Smooth muscle cell (in vitro differentiated cells): Measurements from ENCODE around the gene SYAP1. TPM values are rescaled to one million over a fixed set of nuclear protein-coding genes. Genes with fewer than 3 reads are reported as not detected.
A peak's percentile ranks its signal among the peaks of the same experiment; 100 is the strongest.

ENCODE experiments used
- DNase-seq: peaks from one replicate; lab custom pipeline; 2025; ENCODE audit not compliant: unreplicated experiment; lab: John Stamatoyannopoulos, UW
- H2AFZ ChIP-seq: fragments of 200-600 bp; sonication (generic); 2 replicates; pipeline ENCODE4 v1.6.0; 2016; ENCODE audit warnings: antibody characterized with exemption, low read depth, mild to moderate bottlenecking
- H3F3A ChIP-seq: fragments of 200-600 bp; sonication (generic); 2 replicates; pipeline ENCODE4 v1.6.0; 2017; ENCODE audit warnings: antibody characterized with exemption, low read depth
- H3K27ac ChIP-seq: fragments of 200-600 bp; sonication (generic); 2 replicates; pipeline ENCODE4 v1.5.1; 2016; ENCODE audit warnings: low read depth, mild to moderate bottlenecking
- H3K27me3 ChIP-seq: fragments of 200-600 bp; sonication (generic); 2 replicates; pipeline ENCODE4 v1.6.1; 2016; ENCODE audit warnings: low read depth, mild to moderate bottlenecking
- H3K36me3 ChIP-seq: fragments of 200-600 bp; sonication (generic); 2 replicates; pipeline ENCODE4 v1.5.1; 2016; ENCODE audit warnings: low read depth
- H3K4me1 ChIP-seq: fragments of 200-600 bp; sonication (generic); 2 replicates; pipeline ENCODE4 v1.5.1; 2016; ENCODE audit warnings: low read depth
- H3K4me2 ChIP-seq: fragments of 200-600 bp; sonication (generic); 2 replicates; pipeline ENCODE4 v1.6.0; 2016; ENCODE audit warnings: mild to moderate bottlenecking
- H3K4me3 ChIP-seq: fragments of 200-600 bp; sonication (generic); 2 replicates; pipeline ENCODE4 v1.5.1; 2016; ENCODE audit warnings: mild to moderate bottlenecking
- H3K79me2 ChIP-seq: fragments of 200-600 bp; sonication (generic); 2 replicates; pipeline ENCODE4 v1.6.0; 2016; ENCODE audit warnings: low read depth, mild to moderate bottlenecking
- H3K9ac ChIP-seq: fragments of 200-600 bp; sonication (generic); 2 replicates; pipeline ENCODE4 v1.6.0; 2016; ENCODE audit warnings: low read depth
- H3K9me3 ChIP-seq: fragments of 200-600 bp; sonication (generic); replicated peaks from 2 replicates; pipeline ENCODE4 v1.5.1; 2016; ENCODE audit warnings: low read depth
- H4K20me1 ChIP-seq: fragments of 200-600 bp; sonication (generic); 2 replicates; pipeline ENCODE4 v1.6.0; 2016; ENCODE audit warnings: low read depth
- WGBS: methylation state at CpG from one replicate; pipeline ENCODE4 v1.1.7; 2016; ENCODE audit warnings: low lambda C conversion rate; 5-methylcytosine and 5-hydroxymethylcytosine counted together
- polyA plus RNA-seq: library from polyadenylated mRNA; unstranded; fragments of >200 nt; fragmentation: Nextera tagmentation; extraction: Ambion mirVana; gene quantifications from 2 replicates; pipeline ENCODE4 v1.2.1, GENCODE V29; 2016
- total RNA-seq: library from RNA; depleted of rRNA; stranded (reverse); fragments of >200 nt; gene quantifications from 2 replicates; pipeline ENCODE4 v1.2.3, GENCODE V29; 2014
- TF ChIP-seq, protein P1 (sequence below): fragments of 200-600 bp; sonication (generic); IDR thresholded peaks from 2 replicates; pipeline ENCODE4 v1.5.1; 2017; ENCODE audit warnings: borderline replicate concordance, mild to moderate bottlenecking, antibody characterized with exemption; ENCODE audit not compliant: insufficient read depth, poor library complexity, severe bottlenecking

The SYAP1 gene
- total and polyA plus RNA-seq, 2 experiments from 2014 or later = 52.3 to 52.8 TPM

DNA sequence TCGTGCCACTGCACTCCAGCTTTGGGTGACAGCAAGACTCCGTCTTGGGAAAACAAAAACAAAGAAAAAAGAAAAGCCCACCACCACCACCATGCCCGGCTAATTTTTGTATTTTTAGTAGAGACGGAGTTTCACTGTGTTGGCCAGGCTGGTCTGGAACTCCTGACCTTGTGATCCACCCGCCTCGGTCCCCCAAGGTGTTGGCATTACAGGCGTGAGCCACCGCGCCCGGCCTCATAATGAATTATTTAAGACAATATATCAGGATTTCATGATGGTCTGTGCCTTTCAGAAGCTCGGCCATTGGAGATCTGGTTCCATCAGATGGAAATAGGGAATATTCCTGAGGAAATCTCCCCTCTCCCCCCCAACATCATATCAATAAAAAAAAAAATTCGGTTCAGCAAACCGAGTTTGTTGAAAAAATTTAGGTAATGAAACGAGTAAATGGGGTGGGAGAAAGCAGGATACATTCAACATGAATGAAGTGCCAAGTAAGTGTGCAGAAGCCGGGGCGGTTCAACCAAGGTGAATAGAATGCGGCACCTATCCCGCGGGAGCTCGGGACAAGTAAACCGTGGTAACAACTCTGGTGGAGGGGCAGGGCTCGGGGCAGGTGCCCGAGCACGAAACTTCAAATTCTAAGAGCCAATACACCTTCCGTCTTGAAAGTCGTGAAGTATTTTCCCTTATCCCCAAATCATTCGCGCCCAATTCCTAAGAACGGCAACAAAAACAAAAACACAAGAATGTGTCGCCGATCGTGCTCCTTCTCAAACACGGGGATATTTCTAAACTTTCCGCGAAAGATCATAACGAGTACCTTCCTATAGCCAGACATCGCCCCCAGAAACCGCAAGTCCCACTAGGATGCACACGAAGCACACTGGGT, 66.1 kb downstream of the SYAP1 start:
- TF ChIP-seq, protein P1, sequence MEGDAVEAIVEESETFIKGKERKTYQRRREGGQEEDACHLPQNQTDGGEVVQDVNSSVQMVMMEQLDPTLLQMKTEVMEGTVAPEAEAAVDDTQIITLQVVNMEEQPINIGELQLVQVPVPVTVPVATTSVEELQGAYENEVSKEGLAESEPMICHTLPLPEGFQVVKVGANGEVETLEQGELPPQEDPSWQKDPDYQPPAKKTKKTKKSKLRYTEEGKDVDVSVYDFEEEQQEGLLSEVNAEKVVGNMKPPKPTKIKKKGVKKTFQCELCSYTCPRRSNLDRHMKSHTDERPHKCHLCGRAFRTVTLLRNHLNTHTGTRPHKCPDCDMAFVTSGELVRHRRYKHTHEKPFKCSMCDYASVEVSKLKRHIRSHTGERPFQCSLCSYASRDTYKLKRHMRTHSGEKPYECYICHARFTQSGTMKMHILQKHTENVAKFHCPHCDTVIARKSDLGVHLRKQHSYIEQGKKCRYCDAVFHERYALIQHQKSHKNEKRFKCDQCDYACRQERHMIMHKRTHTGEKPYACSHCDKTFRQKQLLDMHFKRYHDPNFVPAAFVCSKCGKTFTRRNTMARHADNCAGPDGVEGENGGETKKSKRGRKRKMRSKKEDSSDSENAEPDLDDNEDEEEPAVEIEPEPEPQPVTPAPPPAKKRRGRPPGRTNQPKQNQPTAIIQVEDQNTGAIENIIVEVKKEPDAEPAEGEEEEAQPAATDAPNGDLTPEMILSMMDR = no peak
- Histone ChIP-seq H3K4me3 (peak overlapping the region; percentile 73), H2AFZ (peak overlapping the region; percentile 90), H3F3A (no peaks in the 10 kb centered on the region), H3K9me3 (no peaks in the 10 kb centered on the region), H3K9ac (no peak overlapping the region), H3K4me1 (peaks cover 12% of the 10 kb centered on the region), H3K27ac (no peak overlapping the region), H3K79me2 (peaks cover 34% of the 10 kb centered on the region), H3K27me3 (no peaks in the 10 kb centered on the region), H3K36me3 (no peaks in the 10 kb centered on the region), H3K4me2 (peak overlapping the region; percentile 92), H4K20me1 (peaks cover under 1% of the 10 kb centered on the region)
- no peak for DNase-seq
- whole genome bisulfite sequencing = 16% methylated on average over 39 of the region's 39 CpGs

DNA sequence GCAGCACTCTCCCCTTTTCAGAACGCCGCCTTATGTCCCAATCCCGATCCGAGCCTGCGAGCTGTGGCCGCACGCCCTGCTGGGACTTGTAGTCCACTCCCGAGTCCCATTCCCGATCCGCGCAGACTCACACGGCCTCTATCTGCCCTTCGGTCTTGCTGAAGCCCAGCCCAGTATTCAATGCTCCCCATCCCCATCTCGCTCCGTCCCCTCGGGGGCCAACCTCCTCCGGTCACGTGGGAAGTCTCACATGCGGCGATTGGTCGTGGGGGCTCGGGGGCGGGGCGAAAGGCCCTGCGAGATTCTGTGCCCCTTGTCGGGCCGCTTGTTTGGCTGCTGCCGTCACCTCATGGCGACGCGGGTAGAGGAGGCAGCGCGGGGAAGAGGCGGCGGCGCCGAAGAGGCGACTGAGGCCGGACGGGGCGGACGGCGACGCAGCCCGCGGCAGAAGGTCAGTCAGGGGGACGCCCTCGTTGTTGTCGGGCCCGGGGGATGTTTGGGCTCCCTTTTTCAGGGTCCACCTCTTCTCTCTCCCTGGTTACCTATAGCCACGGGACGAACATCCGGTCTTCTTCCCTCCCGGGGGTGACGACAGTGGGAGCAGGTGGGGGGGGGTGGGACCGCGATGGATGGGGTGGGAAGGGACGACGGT, 66.9 kb downstream of the SYAP1 start, which contains the start of gene TXLNG:
Gene TXLNG, plus strand, starts transcription at position 328 of the 652 bp plus-strand sequence. Its CDS starts 22 bp downstream, at position 350.
- TF ChIP-seq, protein P1 = no peak
- peaks cover 41% of the 10 kb centered on the region for H3K79me2 ChIP-seq
- no peaks in the 10 kb centered on the region for H3K9me3 ChIP-seq
- DNase-seq = peak; percentile 97
- WGBS = under 1% methylated on average over 56 of the region's 59 CpGs
- H3K27me3 ChIP-seq = no peaks in the 10 kb centered on the region
- peak within 1 kb of the TSS; percentile 53 for H3K27ac ChIP-seq
- peak within 1 kb of the TSS; percentile 90 for H2AFZ ChIP-seq
- peaks cover 6% of the 10 kb centered on the region for H4K20me1 ChIP-seq
- H3K4me1 ChIP-seq = peaks cover 12% of the 10 kb centered on the region
- H3K36me3 ChIP-seq = no peaks in the 10 kb centered on the region
- H3F3A ChIP-seq = no peaks in the 10 kb centered on the region
- H3K4me3 ChIP-seq = peak within 1 kb of the TSS; percentile 73
- peak within 1 kb of the TSS; percentile 84 for H3K9ac ChIP-seq
- peak within 1 kb of the TSS; percentile 99 for H3K4me2 ChIP-seq

DNA sequence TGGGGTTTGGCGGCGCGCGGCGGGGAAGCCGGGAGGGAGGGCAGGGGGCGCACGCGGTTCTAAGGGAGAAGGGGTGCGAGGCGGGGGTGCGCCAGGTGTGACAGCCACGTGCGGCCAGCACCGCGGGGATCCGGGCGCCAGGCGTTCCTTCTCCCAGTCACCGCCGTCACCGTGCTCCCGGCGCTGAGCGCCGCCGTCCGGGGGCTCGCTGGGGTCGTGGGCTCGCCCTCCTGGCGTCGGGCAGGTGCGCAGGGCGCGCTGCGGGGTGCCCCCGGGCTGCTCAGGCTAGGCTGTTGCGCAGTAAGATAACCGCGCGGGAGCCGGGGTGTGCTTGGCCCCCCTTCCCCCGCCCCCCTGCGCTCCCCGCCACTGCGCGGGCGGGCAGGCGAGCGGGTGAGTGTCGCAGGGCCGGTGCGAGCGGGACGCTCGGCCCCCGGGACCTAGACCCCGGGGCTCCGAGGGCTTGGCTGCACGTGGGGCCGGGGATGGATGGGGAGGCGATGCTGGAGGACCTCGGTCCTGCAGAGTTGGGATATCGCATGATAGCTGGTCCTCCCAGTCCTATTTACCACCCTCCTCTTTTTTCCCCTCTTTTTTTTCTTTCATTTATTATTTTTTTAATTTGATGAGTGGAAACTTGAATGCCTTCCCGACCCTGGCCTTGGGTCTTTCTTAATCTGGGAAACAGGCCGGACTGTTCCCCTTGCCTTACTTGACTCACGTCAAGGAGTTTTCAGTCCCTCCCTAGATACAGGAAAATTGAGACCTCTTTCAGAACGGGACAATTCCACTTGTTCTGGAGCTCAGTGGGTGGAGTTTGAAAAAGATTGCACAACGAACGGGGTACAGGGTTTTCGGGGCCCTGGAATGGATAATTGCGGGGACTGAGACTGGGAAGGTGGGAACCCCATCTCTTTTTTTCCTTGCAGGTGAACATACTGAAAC, 67.7 kb downstream of the SYAP1 start:
- no peaks in the 10 kb centered on the region for H3F3A ChIP-seq
- H3K9ac ChIP-seq = peak overlapping the region; percentile 84
- peak; percentile 3 for DNase-seq
- 6% methylated on average over 41 of the region's 73 CpGs for WGBS
- TF ChIP-seq, protein P1 = no peak
- H2AFZ ChIP-seq = peak overlapping the region; percentile 74
- H3K27ac ChIP-seq = peak overlapping the region; percentile 53
- no peaks in the 10 kb centered on the region for H3K27me3 ChIP-seq
- peak overlapping the region; percentile 73 for H3K4me3 ChIP-seq
- H4K20me1 ChIP-seq = peaks cover 11% of the 10 kb centered on the region
- no peaks in the 10 kb centered on the region for H3K9me3 ChIP-seq
- peaks cover 48% of the 10 kb centered on the region for H3K79me2 ChIP-seq
- H3K4me1 ChIP-seq = peaks cover 12% of the 10 kb centered on the region
- no peaks in the 10 kb centered on the region for H3K36me3 ChIP-seq
- H3K4me2 ChIP-seq = peak overlapping the region; percentile 99
